HEK293 (cell line): ENCODE data around the gene MT1HL1.
A peak's percentile ranks its signal among the peaks of the same experiment; 100 is the strongest.

Source experiments
- BCL11A ChIP-seq: fragments of 450-650 bp; formaldehyde crosslinking; IDR thresholded peaks from 2 replicates; pipeline ENCODE4 v1.5.1; 2016; ENCODE audit warnings: low read depth, missing biosample characterization, missing genetic modification characterization
- BCL11B ChIP-seq: fragments of 450-650 bp; formaldehyde crosslinking; IDR thresholded peaks from 2 replicates; pipeline ENCODE4 v1.5.1; 2016; ENCODE audit warnings: low read depth, missing biosample characterization, missing genetic modification characterization
- EGR2 ChIP-seq: fragments of 450-650 bp; formaldehyde crosslinking; IDR thresholded peaks from 2 replicates; pipeline ENCODE4 v1.5.1; 2016; ENCODE audit warnings: low read depth, missing biosample characterization, missing genetic modification characterization
- PRDM1 ChIP-seq: fragments of 450-650 bp; formaldehyde crosslinking; IDR thresholded peaks from 2 replicates; pipeline ENCODE4; 2016; ENCODE audit warnings: missing biosample characterization, missing genetic modification characterization
- REST ChIP-seq: fragments of 450-650 bp; formaldehyde crosslinking; IDR thresholded peaks from 2 replicates; pipeline ENCODE4 v1.5.1; 2016; ENCODE audit warnings: missing biosample characterization, missing genetic modification characterization
- ZBTB8A ChIP-seq: fragments of 450-650 bp; formaldehyde crosslinking; IDR thresholded peaks from 2 replicates; pipeline ENCODE4 v1.5.1; 2016; ENCODE audit warnings: missing biosample characterization, missing genetic modification characterization
- ZFHX2 ChIP-seq: fragments of 450-650 bp; formaldehyde crosslinking; conservative IDR thresholded peaks from 2 replicates; pipeline ENCODE4 v1.5.1; 2016; ENCODE audit warnings: missing biosample characterization, missing genetic modification characterization
- ZFP37 ChIP-seq: fragments of 450-650 bp; formaldehyde crosslinking; IDR thresholded peaks from 2 replicates; pipeline ENCODE4 v1.5.1; 2016; ENCODE audit warnings: missing biosample characterization, missing genetic modification characterization
- ZFP41 ChIP-seq: fragments of 450-650 bp; formaldehyde crosslinking; IDR thresholded peaks from 2 replicates; pipeline ENCODE4 v1.5.1; 2016; ENCODE audit warnings: missing biosample characterization, missing genetic modification characterization, borderline replicate concordance
- ZNF112 ChIP-seq: fragments of 450-650 bp; formaldehyde crosslinking; IDR thresholded peaks from 2 replicates; pipeline ENCODE4 v1.5.0; 2017; ENCODE audit warnings: missing biosample characterization, missing genetic modification characterization
- ZNF169 ChIP-seq: fragments of 450-650 bp; formaldehyde crosslinking; IDR thresholded peaks from 2 replicates; pipeline ENCODE4 v1.5.1; 2016; ENCODE audit warnings: missing biosample characterization, missing genetic modification characterization
- ZNF324 ChIP-seq: fragments of 450-650 bp; formaldehyde crosslinking; IDR thresholded peaks from 2 replicates; pipeline ENCODE4 v1.5.1; 2016; ENCODE audit warnings: missing biosample characterization, missing genetic modification characterization
- ZNF335 ChIP-seq: fragments of 450-650 bp; formaldehyde crosslinking; conservative IDR thresholded peaks from 2 replicates; pipeline ENCODE4 v1.5.1; 2016; ENCODE audit warnings: missing biosample characterization, missing genetic modification characterization
- ZNF366 ChIP-seq: fragments of 450-650 bp; formaldehyde crosslinking; conservative IDR thresholded peaks from 2 replicates; pipeline ENCODE4 v1.5.1; 2016; ENCODE audit warnings: missing biosample characterization, missing genetic modification characterization
- ZNF394 ChIP-seq: fragments of 450-650 bp; formaldehyde crosslinking; IDR thresholded peaks from 2 replicates; pipeline ENCODE4 v1.5.1; 2016; ENCODE audit warnings: missing biosample characterization, missing genetic modification characterization, mild to moderate bottlenecking, moderate library complexity, borderline replicate concordance
- ZNF423 ChIP-seq: fragments of 450-650 bp; formaldehyde crosslinking; IDR thresholded peaks from 2 replicates; pipeline ENCODE4 v1.5.1; 2016; ENCODE audit warnings: missing biosample characterization, missing genetic modification characterization
- ZNF501 ChIP-seq: fragments of 450-650 bp; formaldehyde crosslinking; IDR thresholded peaks from 2 replicates; pipeline ENCODE4 v1.5.1; 2016; ENCODE audit warnings: missing biosample characterization, missing genetic modification characterization
- ZNF561 ChIP-seq: fragments of 450-650 bp; IDR thresholded peaks from 2 replicates; pipeline ENCODE4 v1.5.1; 2018; ENCODE audit warnings: missing biosample characterization, missing genetic modification characterization, borderline replicate concordance
- ZNF600 ChIP-seq: fragments of 450-650 bp; formaldehyde crosslinking; IDR thresholded peaks from 2 replicates; pipeline ENCODE4 v1.5.1; 2016; ENCODE audit warnings: missing biosample characterization, missing genetic modification characterization
- ZNF785 ChIP-seq: fragments of 450-650 bp; formaldehyde crosslinking; IDR thresholded peaks from 2 replicates; pipeline ENCODE4 v1.5.1; 2016; ENCODE audit warnings: missing biosample characterization, missing genetic modification characterization
- ZNF843 ChIP-seq: fragments of 450-650 bp; formaldehyde crosslinking; IDR thresholded peaks from 2 replicates; pipeline ENCODE4 v1.5.1; 2016; ENCODE audit warnings: missing biosample characterization, missing genetic modification characterization
- TF ChIP-seq, protein P1 (sequence below): fragments of 450-650 bp; formaldehyde crosslinking; IDR thresholded peaks from 2 replicates; pipeline ENCODE4 v1.5.1; 2016; ENCODE audit warnings: missing biosample characterization, missing genetic modification characterization
- TF ChIP-seq, protein P2 (sequence below): fragments of 450-650 bp; formaldehyde crosslinking; IDR thresholded peaks from 2 replicates; pipeline ENCODE4 v1.5.1; 2016; ENCODE audit warnings: missing biosample characterization, missing genetic modification characterization
- TF ChIP-seq, protein P3 (sequence below): fragments of 450-650 bp; formaldehyde crosslinking; IDR thresholded peaks from 2 replicates; pipeline ENCODE4 v1.5.1; 2016; ENCODE audit warnings: missing biosample characterization, missing genetic modification characterization, borderline replicate concordance

Gene MT1HL1

DNA sequence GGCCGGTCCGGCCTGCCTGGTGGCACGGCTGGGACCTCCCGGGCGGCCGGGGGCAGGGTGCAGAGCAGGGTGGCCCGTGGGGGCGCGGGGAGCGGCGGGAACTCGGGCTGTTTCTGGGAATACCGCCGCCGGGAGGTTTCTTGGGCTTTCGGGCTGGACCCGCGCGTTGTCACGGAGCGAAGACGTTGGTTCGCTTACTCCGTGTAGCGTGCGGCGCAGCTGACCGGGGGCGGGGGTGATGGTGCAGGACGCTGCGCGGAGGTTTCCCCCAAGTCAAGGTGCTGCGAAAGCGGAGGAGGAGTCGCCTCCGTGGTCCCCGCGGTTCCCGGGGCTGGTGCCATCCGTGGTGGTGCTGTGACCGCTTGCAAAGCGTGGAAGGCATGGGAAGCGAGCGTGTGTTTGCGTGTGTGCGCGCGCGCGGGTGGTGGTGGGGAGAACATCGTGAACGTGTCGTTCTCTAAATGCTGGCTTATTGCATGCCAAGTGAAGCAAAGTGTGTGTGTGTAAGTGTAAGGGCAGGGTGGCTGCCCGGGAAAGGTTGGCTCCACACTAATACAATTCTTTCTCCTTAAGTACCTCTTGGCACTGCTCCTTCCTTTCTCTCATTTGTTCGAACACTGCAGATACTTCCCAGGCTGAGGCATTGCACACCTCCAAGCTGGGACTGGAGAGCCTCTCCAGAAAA is 38.8 kb upstream of the MT1HL1 start (continued):
- TF ChIP-seq REST (0 out of 2 replicates have a peak, but pooled peaks have one; percentile 9), ZBTB8A (tag by site-specific recombination) (peak; percentile 27; the same call in 1 of the 2 replicates), PRDM1 (peak; percentile 85), ZNF169 (tag by site-specific recombination) (no peak), ZNF785 (tag by site-specific recombination) (peak; percentile 84; the same call in 1 of the 2 replicates), ZNF423 (tag by site-specific recombination) (peak; percentile 42), ZFHX2 (tag by site-specific recombination) (peak; percentile 88), ZFP37 (tag by site-specific recombination) (peak; percentile 94), ZNF843 (tag by site-specific recombination) (0 out of 2 replicates have a peak, but pooled peaks have one; percentile 15), ZNF561 (tag by site-specific recombination) (peak; percentile 60; the same call in 1 of the 2 replicates), ZFP41 (tag by site-specific recombination) (peak; percentile 83; the same call in 1 of the 2 replicates), ZNF324 (tag by site-specific recombination) (peak; percentile 87; the same call in 1 of the 2 replicates), ZNF600 (peak; percentile 93), BCL11A (0 out of 2 replicates have a peak, but pooled peaks have one; percentile 9), ZNF366 (tag by site-specific recombination) (peak; percentile 64), EGR2 (peak; percentile 82), ZNF501 (peak; percentile 82), ZNF394 (tag by site-specific recombination) (peak; percentile 32; the same call in 1 of the 2 replicates), ZNF335 (tag by site-specific recombination) (peak; percentile 73), BCL11B (tag by site-specific recombination) (0 out of 2 replicates have a peak, but pooled peaks have one; percentile 18), ZNF112 (tag by site-specific recombination) (no peak)
- TF ChIP-seq, protein P1, sequence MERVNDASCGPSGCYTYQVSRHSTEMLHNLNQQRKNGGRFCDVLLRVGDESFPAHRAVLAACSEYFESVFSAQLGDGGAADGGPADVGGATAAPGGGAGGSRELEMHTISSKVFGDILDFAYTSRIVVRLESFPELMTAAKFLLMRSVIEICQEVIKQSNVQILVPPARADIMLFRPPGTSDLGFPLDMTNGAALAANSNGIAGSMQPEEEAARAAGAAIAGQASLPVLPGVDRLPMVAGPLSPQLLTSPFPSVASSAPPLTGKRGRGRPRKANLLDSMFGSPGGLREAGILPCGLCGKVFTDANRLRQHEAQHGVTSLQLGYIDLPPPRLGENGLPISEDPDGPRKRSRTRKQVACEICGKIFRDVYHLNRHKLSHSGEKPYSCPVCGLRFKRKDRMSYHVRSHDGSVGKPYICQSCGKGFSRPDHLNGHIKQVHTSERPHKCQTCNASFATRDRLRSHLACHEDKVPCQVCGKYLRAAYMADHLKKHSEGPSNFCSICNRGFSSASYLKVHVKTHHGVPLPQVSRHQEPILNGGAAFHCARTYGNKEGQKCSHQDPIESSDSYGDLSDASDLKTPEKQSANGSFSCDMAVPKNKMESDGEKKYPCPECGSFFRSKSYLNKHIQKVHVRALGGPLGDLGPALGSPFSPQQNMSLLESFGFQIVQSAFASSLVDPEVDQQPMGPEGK (tag by site-specific recombination), result peak; percentile 84
- TF ChIP-seq, protein P2, sequence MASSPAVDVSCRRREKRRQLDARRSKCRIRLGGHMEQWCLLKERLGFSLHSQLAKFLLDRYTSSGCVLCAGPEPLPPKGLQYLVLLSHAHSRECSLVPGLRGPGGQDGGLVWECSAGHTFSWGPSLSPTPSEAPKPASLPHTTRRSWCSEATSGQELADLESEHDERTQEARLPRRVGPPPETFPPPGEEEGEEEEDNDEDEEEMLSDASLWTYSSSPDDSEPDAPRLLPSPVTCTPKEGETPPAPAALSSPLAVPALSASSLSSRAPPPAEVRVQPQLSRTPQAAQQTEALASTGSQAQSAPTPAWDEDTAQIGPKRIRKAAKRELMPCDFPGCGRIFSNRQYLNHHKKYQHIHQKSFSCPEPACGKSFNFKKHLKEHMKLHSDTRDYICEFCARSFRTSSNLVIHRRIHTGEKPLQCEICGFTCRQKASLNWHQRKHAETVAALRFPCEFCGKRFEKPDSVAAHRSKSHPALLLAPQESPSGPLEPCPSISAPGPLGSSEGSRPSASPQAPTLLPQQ (tag by site-specific recombination), result peak; percentile 48
- TF ChIP-seq, protein P3, sequence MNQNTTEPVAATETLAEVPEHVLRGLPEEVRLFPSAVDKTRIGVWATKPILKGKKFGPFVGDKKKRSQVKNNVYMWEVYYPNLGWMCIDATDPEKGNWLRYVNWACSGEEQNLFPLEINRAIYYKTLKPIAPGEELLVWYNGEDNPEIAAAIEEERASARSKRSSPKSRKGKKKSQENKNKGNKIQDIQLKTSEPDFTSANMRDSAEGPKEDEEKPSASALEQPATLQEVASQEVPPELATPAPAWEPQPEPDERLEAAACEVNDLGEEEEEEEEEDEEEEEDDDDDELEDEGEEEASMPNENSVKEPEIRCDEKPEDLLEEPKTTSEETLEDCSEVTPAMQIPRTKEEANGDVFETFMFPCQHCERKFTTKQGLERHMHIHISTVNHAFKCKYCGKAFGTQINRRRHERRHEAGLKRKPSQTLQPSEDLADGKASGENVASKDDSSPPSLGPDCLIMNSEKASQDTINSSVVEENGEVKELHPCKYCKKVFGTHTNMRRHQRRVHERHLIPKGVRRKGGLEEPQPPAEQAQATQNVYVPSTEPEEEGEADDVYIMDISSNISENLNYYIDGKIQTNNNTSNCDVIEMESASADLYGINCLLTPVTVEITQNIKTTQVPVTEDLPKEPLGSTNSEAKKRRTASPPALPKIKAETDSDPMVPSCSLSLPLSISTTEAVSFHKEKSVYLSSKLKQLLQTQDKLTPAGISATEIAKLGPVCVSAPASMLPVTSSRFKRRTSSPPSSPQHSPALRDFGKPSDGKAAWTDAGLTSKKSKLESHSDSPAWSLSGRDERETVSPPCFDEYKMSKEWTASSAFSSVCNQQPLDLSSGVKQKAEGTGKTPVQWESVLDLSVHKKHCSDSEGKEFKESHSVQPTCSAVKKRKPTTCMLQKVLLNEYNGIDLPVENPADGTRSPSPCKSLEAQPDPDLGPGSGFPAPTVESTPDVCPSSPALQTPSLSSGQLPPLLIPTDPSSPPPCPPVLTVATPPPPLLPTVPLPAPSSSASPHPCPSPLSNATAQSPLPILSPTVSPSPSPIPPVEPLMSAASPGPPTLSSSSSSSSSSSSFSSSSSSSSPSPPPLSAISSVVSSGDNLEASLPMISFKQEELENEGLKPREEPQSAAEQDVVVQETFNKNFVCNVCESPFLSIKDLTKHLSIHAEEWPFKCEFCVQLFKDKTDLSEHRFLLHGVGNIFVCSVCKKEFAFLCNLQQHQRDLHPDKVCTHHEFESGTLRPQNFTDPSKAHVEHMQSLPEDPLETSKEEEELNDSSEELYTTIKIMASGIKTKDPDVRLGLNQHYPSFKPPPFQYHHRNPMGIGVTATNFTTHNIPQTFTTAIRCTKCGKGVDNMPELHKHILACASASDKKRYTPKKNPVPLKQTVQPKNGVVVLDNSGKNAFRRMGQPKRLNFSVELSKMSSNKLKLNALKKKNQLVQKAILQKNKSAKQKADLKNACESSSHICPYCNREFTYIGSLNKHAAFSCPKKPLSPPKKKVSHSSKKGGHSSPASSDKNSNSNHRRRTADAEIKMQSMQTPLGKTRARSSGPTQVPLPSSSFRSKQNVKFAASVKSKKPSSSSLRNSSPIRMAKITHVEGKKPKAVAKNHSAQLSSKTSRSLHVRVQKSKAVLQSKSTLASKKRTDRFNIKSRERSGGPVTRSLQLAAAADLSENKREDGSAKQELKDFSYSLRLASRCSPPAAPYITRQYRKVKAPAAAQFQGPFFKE (tag by site-specific recombination), result 0 out of 2 replicates have a peak, but pooled peaks have one; percentile 21
